ENCODE results near the gene GHR.

Gene GHR

GRCh38 chr5:42531611-42532010 is 108.4 kb downstream of the GHR start (continued):
- TF ChIP-seq ZNF302 (tag by site-specific recombination; IDR thresholded peaks at IDR 0.05; ENCODE audit: low read depth): no peak
- no peak for TF ChIP-seq ZNF169 (tag by site-specific recombination; IDR thresholded peaks at IDR 0.05)
- no peak for TF ChIP-seq ZNF776 (tag by site-specific recombination; IDR thresholded peaks at IDR 0.05; ENCODE audit: borderline replicate concordance)
- no peak for TF ChIP-seq ZNF221 (tag by site-specific recombination; IDR thresholded peaks at IDR 0.05; ENCODE audit: borderline replicate concordance)
- no peak for TF ChIP-seq TRIM28 (IDR thresholded peaks at IDR 0.05; ENCODE audit: borderline replicate concordance, low read length)
- TF ChIP-seq, protein P1, sequence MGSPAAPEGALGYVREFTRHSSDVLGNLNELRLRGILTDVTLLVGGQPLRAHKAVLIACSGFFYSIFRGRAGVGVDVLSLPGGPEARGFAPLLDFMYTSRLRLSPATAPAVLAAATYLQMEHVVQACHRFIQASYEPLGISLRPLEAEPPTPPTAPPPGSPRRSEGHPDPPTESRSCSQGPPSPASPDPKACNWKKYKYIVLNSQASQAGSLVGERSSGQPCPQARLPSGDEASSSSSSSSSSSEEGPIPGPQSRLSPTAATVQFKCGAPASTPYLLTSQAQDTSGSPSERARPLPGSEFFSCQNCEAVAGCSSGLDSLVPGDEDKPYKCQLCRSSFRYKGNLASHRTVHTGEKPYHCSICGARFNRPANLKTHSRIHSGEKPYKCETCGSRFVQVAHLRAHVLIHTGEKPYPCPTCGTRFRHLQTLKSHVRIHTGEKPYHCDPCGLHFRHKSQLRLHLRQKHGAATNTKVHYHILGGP (tag by site-specific recombination; IDR thresholded peaks at IDR 0.05): no peak
- TF ChIP-seq ZNF223 (tag by site-specific recombination; IDR thresholded peaks at IDR 0.05): no peak
- no peak for TF ChIP-seq SP7 (tag by site-specific recombination; IDR thresholded peaks at IDR 0.05)
- TF ChIP-seq EGR2 (tag by site-specific recombination; IDR thresholded peaks at IDR 0.05; ENCODE audit: low read depth): no peak
- TF ChIP-seq ZSCAN5A (tag by site-specific recombination; IDR thresholded peaks at IDR 0.05): no peak

DNA sequence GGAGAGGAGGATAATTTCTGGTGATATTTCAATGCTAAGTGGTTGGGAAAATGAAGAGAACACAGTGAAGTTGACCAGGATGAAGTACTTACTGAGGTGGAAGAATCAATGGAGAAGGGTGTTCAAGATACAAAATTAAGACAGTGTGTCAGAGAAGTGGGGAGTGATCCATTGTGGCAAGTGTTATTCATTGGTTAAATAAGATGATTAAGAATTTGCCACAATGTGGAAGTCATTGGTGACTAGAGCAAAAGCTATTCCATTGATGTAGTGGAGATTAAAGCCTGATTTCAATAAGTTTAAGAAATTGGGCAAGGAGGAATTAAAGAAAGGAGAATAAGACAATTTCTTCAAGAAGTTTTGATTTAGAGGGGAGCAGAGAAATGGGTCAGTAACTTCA is 118.9 kb downstream of the GHR start:
- CTCF ChIA-PET: interaction anchor here (0.7 kb wide), 1 partner anchor 452 kb away, joined by 4 read pairs; no protein-coding TSS in a partner anchor

DNA sequence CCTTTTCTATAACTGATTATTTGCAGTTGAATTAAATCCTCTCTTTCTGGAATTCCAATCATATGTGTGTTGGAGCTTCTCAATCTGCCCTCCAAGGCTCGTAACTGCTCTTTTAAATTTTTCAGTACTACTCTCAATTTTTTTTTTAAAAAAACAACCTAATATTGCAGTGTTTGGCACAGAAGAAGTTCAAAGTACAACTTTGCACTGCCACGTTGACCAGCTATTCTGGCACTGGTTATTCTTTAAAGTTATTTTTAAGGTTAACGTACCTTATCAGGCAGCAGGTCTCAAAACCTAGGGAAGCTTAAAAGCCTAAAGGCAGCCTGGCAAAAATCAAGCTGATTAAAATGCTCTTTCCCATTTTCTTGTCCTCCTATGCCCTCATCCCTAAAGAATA is 120.5 kb downstream of the GHR start:
- ChIA-PET CTCF (no interaction called here), POLR2A (no interaction called here)
- no peak for TF ChIP-seq ZNF596 (tag by site-specific recombination; IDR thresholded peaks at IDR 0.05)
- no peak for TF ChIP-seq ZNF747 (tag by site-specific recombination; IDR thresholded peaks at IDR 0.05)
- TF ChIP-seq ZNF549 (tag by site-specific recombination; IDR thresholded peaks at IDR 0.05): no peak
- TF ChIP-seq ZNF529 (tag by site-specific recombination; IDR thresholded peaks at IDR 0.05; ENCODE audit: insufficient replicate concordance): no peak

More for the DNA sequence above, 118.9 kb downstream of the GHR start:
- no peaks in the 10 kb centered on the region; the same call in 1 of the 2 replicates for H3K9me3 ChIP-seq (ENCODE audit: control insufficient read depth, insufficient read depth, low read depth, low read length)
- TF ChIP-seq ZNF544 (tag by site-specific recombination; IDR thresholded peaks at IDR 0.05): no peak
- TF ChIP-seq ZNF791 (tag by site-specific recombination; IDR thresholded peaks at IDR 0.05): no peak
- no peak for TF ChIP-seq ZNF621 (tag by site-specific recombination; IDR thresholded peaks at IDR 0.05)
- no peak for TF ChIP-seq ZXDB (tag by site-specific recombination; IDR thresholded peaks at IDR 0.05)
- no peak for TF ChIP-seq ZNF341 (tag by site-specific recombination; IDR thresholded peaks at IDR 0.05; ENCODE audit: low read depth)
- no peak for TF ChIP-seq GLI2 (tag by site-specific recombination; IDR thresholded peaks at IDR 0.05; ENCODE audit: borderline replicate concordance, low read depth)
- no peak for TF ChIP-seq ZFHX2 (tag by site-specific recombination; conservative IDR thresholded peaks at IDR 0.05)
- TF ChIP-seq ZNF670 (tag by site-specific recombination; IDR thresholded peaks at IDR 0.05; ENCODE audit: low read depth): no peak
- TF ChIP-seq, protein P2, sequence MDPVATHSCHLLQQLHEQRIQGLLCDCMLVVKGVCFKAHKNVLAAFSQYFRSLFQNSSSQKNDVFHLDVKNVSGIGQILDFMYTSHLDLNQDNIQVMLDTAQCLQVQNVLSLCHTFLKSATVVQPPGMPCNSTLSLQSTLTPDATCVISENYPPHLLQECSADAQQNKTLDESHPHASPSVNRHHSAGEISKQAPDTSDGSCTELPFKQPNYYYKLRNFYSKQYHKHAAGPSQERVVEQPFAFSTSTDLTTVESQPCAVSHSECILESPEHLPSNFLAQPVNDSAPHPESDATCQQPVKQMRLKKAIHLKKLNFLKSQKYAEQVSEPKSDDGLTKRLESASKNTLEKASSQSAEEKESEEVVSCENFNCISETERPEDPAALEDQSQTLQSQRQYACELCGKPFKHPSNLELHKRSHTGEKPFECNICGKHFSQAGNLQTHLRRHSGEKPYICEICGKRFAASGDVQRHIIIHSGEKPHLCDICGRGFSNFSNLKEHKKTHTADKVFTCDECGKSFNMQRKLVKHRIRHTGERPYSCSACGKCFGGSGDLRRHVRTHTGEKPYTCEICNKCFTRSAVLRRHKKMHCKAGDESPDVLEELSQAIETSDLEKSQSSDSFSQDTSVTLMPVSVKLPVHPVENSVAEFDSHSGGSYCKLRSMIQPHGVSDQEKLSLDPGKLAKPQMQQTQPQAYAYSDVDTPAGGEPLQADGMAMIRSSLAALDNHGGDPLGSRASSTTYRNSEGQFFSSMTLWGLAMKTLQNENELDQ (tag by site-specific recombination; IDR thresholded peaks at IDR 0.05; ENCODE audit: low read depth): no peak
- no peak for TF ChIP-seq ZBTB21 (tag by site-specific recombination; IDR thresholded peaks at IDR 0.05)
- no peak for TF ChIP-seq ZNF776 (tag by site-specific recombination; IDR thresholded peaks at IDR 0.05; ENCODE audit: borderline replicate concordance)
- TF ChIP-seq ZNF626 (tag by site-specific recombination; IDR thresholded peaks at IDR 0.05): no peak
- no peaks in the 10 kb centered on the region for H3K4me1 ChIP-seq (ENCODE audit: control insufficient read depth, insufficient read depth, low read length)
- no peak overlapping the region for H3K4me3 ChIP-seq (ENCODE audit: low read depth, low read length)
- POLR2A ChIA-PET: no interaction called here
- no peaks in the 10 kb centered on the region for H3K36me3 ChIP-seq (ENCODE audit: control insufficient read depth in 2 of 2, insufficient read depth in 1 of 2, low read length in 2 of 2)
- H3K27ac ChIP-seq (ENCODE audit: extremely low read depth, low read depth, low read length): no peak overlapping the region

More for the DNA sequence above, 120.5 kb downstream of the GHR start:
- Histone ChIP-seq H3K9me3 (ENCODE audit: control insufficient read depth, insufficient read depth, low read depth, low read length) (no peaks in the 10 kb centered on the region; the same call in 1 of the 2 replicates), H3K36me3 (ENCODE audit: control insufficient read depth in 2 of 2, insufficient read depth in 1 of 2, low read length in 2 of 2) (no peaks in the 10 kb centered on the region), H3K4me1 (ENCODE audit: control insufficient read depth, insufficient read depth, low read length) (no peaks in the 10 kb centered on the region), H3K4me3 (ENCODE audit: low read depth, low read length) (no peak overlapping the region), H3K27ac (ENCODE audit: extremely low read depth, low read depth, low read length) (no peak overlapping the region)
